GM12878 (cell line): ENCODE data around the gene POLR2I. TPM values are rescaled to one million over a fixed set of nuclear protein-coding genes. Genes with fewer than 3 reads are reported as not detected.
A peak's percentile ranks its signal among the peaks of the same experiment; 100 is the strongest.

Source experiments
- BMI1 ChIP-seq: fragments of 450-650 bp; IDR thresholded peaks from 2 replicates; pipeline ENCODE4 v1.6.1; 2016; ENCODE audit warnings: mild to moderate bottlenecking, moderate library complexity, borderline replicate concordance
- CEBPB ChIP-seq, 2 experiments: fragments of 150-350 bp in 1 of 2; IDR thresholded peaks; 2 replicates each; pipeline ENCODE4 v1.6.1; 2012 to 2014; ENCODE audit warnings: low read depth in 2 of 2, low read length in 2 of 2, borderline replicate concordance in 1 of 2, inconsistent platforms in 1 of 2
- CHD2 ChIP-seq: IDR thresholded peaks from 2 replicates; pipeline ENCODE4 v1.6.1; 2011; ENCODE audit warnings: low read depth, low read length, improper control_type of control experiment, borderline replicate concordance
- CREM ChIP-seq: IDR thresholded peaks from 2 replicates; pipeline ENCODE4 v1.6.1; 2014; ENCODE audit warnings: antibody characterized with exemption, low read depth
- EP300 ChIP-seq, 2 experiments: fragments of 150-350 bp in 1 of 2; IDR thresholded peaks; 2 replicates each; pipeline ENCODE4 v1.6.1; 2011 to 2012; ENCODE audit warnings: low read depth in 2 of 2, low read length in 2 of 2, borderline replicate concordance in 1 of 2, improper control_type of control experiment in 1 of 2, inconsistent platforms in 1 of 2; ENCODE audit not compliant: control insufficient read depth in 1 of 2
- ESRRA ChIP-seq: IDR thresholded peaks from 2 replicates; pipeline ENCODE4 v1.6.1; 2012; ENCODE audit warnings: mild to moderate bottlenecking, low read length, improper control_type of control experiment
- KDM1A ChIP-seq: fragments of 200-600 bp; sonication (generic); IDR thresholded peaks from 2 replicates; pipeline ENCODE4 v1.6.1; 2016; ENCODE audit warnings: borderline replicate concordance
- KLF5 ChIP-seq: fragments of 450-650 bp; IDR thresholded peaks from 2 replicates; pipeline ENCODE4 v1.6.1; 2014; ENCODE audit warnings: mild to moderate bottlenecking; ENCODE audit not compliant: partially characterized antibody
- MTA2 ChIP-seq: fragments of 450-650 bp; IDR thresholded peaks from 2 replicates; pipeline ENCODE4 v1.6.1; 2016; ENCODE audit warnings: low read depth, mild to moderate bottlenecking, moderate library complexity
- NFXL1 ChIP-seq: fragments of 450-650 bp; IDR thresholded peaks from 2 replicates; pipeline ENCODE4 v1.6.1; 2017; ENCODE audit warnings: antibody characterized with exemption, mild to moderate bottlenecking, borderline replicate concordance
- PAX5 ChIP-seq: IDR thresholded peaks from 2 replicates; pipeline ENCODE4 v1.6.1; 2011; ENCODE audit warnings: low read depth, low read length, borderline replicate concordance
- POLR2A ChIP-seq: IDR thresholded peaks from 2 replicates; pipeline ENCODE4 v1.6.1; 2011; ENCODE audit warnings: low read depth, mild to moderate bottlenecking, low read length
- POU2F2 ChIP-seq: IDR thresholded peaks from 3 replicates; pipeline ENCODE4 v1.6.1; 2011; ENCODE audit warnings: low read depth, mild to moderate bottlenecking, low read length, borderline replicate concordance
- RFX5 ChIP-seq: IDR thresholded peaks from 2 replicates; pipeline ENCODE4 v1.6.1; 2011; ENCODE audit warnings: low read depth, low read length, improper control_type of control experiment
- STAT3 ChIP-seq: IDR thresholded peaks from 2 replicates; pipeline ENCODE4 v1.6.1; 2011; ENCODE audit warnings: low read depth, low read length, improper control_type of control experiment
- SUPT20H ChIP-seq: IDR thresholded peaks from 2 replicates; pipeline ENCODE4 v1.6.1; 2011; ENCODE audit warnings: low read depth, mild to moderate bottlenecking, low read length, moderate library complexity, borderline replicate concordance; ENCODE audit not compliant: control insufficient read depth
- SUZ12 ChIP-seq: fragments of 200-600 bp; sonication (generic); IDR thresholded peaks from one replicate; pipeline ENCODE4 v1.6.1; 2018; ENCODE audit warnings: antibody characterized with exemption, mild to moderate bottlenecking; ENCODE audit not compliant: unreplicated experiment
- TAF1 ChIP-seq: IDR thresholded peaks from 2 replicates; pipeline ENCODE4 v1.6.1; 2011; ENCODE audit warnings: mild to moderate bottlenecking, low read depth, low read length, borderline replicate concordance
- TBL1XR1 ChIP-seq: IDR thresholded peaks from 2 replicates; pipeline ENCODE4 v1.6.1; 2012; ENCODE audit warnings: low read depth, low read length, improper control_type of control experiment
- TCF3 ChIP-seq: IDR thresholded peaks from 2 replicates; pipeline ENCODE4 v1.6.1; 2012; ENCODE audit warnings: low read depth, mild to moderate bottlenecking, low read length, borderline replicate concordance; ENCODE audit not compliant: insufficient read depth
- TCF7 ChIP-seq: IDR thresholded peaks from 2 replicates; pipeline ENCODE4 v1.6.1; 2014; ENCODE audit warnings: antibody characterized with exemption, borderline replicate concordance
- YY1 ChIP-seq: IDR thresholded peaks from 2 replicates; pipeline ENCODE4 v1.6.1; 2011; ENCODE audit warnings: low read depth, mild to moderate bottlenecking, low read length
- ZBTB33 ChIP-seq: fragments of 450-650 bp; IDR thresholded peaks from 2 replicates; pipeline ENCODE4 v1.6.1; 2017; ENCODE audit warnings: mild to moderate bottlenecking
- ZNF592 ChIP-seq: fragments of 450-650 bp; IDR thresholded peaks from 2 replicates; pipeline ENCODE4 v1.6.1; 2017; ENCODE audit warnings: mild to moderate bottlenecking, moderate library complexity
- ZZZ3 ChIP-seq: IDR thresholded peaks from 2 replicates; pipeline ENCODE4 v1.6.1; 2011; ENCODE audit warnings: low read depth; ENCODE audit not compliant: control insufficient read depth, insufficient read length
- polyA plus RNA-seq, 11 experiments: library from polyadenylated mRNA; depleted of rRNA in 4 of 11; unstranded in 6 of 11; stranded (reverse) in 5 of 11; fragments of >200 nt; fragmentation: Nextera tagmentation in 4 of 11; fragmentation: Illumina TruSeq in 1 of 11; extraction: Ambion mirVana in 4 of 11; extraction: Trizol in 1 of 11; gene quantifications; 1 replicate in 1 of 11; 2 replicates in 10 of 11; pipeline versions ENCODE4 v1.2.1 to v1.2.3, GENCODE V29; 2011 to 2016; ENCODE audit warnings: inconsistent platforms in 2 of 11, missing spikeins in 2 of 11, low read depth in 1 of 11
- total RNA-seq, 4 experiments: library from RNA; depleted of rRNA in 3 of 4; stranded (reverse); fragments of >200 nt in 3 of 4; fragmentation: Illumina TruSeq in 1 of 4; extraction: Trizol in 1 of 4; gene quantifications; 2 replicates each; pipeline versions ENCODE4 v1.2.1 to v1.2.3, GENCODE V29; 2013 to 2021

The POLR2I gene
- total and polyA plus RNA-seq, 10 of the 15 experiments (the other 5 are each of a cell fraction or from before 2014, with no cell fraction given): 30.9 to 272 (median 202) TPM

- TF ChIP-seq CREM (peak; percentile 13; the same call in 1 of the 2 replicates), ESRRA (no peak), KDM1A (no peak), SUZ12 (no peak), STAT3 (no peak), EP300 (IDR thresholded peaks at IDR 0.05; ENCODE audit: borderline replicate concordance in 1 of 2, control insufficient read depth in 1 of 2, low read depth in 2 of 2, low read length in 2 of 2) (no peak), CHD2 (peak; percentile 92; the same call in 1 of the 2 replicates), ZBTB33 (no peak), ZZZ3 (no peak), POLR2A (peak; percentile 97), RFX5 (0 out of 2 replicates have a peak, but pooled peaks have one; percentile 3), TAF1 (peak; percentile 84; the same call in 1 of the 2 replicates), TCF7 (no peak), YY1 (peak; percentile 90), NFXL1 (no peak), MTA2 (no peak), TCF3 (0 out of 2 replicates have a peak, but pooled peaks have one; percentile 44), CEBPB (IDR thresholded peaks at IDR 0.05; ENCODE audit: borderline replicate concordance in 1 of 2, low read depth in 2 of 2, low read length in 2 of 2) (no peak), TBL1XR1 (no peak), KLF5 (no peak), PAX5 (peak; percentile 52; the same call in 1 of the 2 replicates), ZNF592 (no peak), BMI1 (no peak), POU2F2 (peak; percentile 45; the same call in 1 of the 3 replicates), SUPT20H (no peak)
Observed at GRCh38 chr19:36115453-36116343, 1.0 kb upstream of the POLR2I start, which contains the start of gene TBCB (continued).
